Raji (cell line): Measurements from ENCODE around the gene EHD4.

Source experiments
- POLR2A ChIP-seq: IDR thresholded peaks from 2 replicates; pipeline ENCODE4 v1.6.1; 2011; ENCODE audit warnings: low read depth, low read length, control low read depth; ENCODE audit not compliant: insufficient read depth

Gene EHD4

DNA sequence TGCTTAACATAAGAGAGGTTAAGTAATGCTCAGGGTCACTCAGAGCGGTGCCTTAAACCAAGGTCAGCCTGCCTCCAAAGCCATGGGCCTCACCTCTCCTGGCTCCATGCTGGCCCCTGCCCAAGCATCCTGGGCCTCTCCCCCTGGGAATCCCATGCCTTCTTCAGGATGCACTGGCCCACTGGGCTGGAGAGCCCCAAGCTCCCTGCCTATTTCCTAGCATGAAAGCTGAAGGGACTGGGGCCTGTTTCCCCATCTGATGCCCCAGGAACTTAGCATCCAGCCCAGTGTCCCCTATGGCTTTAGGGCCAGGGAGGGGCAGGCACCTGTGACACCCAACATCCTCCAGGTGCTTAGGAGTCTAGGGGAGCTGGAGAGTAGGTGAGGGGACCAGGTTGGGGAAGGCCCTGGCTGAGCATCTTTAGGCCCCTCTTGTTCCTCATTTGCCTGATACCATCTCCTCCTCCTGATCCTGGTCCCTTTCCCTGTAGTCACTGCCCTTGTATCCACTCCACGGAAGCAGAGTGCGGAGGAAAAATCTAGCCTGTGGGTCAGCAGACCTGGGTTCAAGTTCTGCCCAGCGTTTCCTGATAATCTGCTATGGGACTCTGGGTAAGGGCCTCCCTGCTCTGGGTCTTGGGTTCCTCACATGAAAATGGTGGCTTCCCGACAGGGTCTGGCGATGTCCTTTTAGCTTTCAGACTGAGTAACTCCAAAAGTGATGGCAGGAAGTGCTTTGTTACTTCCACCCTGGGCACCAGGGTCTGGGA lies 28.6 kb downstream of the EHD4 start:
- no peak for TF ChIP-seq POLR2A

DNA sequence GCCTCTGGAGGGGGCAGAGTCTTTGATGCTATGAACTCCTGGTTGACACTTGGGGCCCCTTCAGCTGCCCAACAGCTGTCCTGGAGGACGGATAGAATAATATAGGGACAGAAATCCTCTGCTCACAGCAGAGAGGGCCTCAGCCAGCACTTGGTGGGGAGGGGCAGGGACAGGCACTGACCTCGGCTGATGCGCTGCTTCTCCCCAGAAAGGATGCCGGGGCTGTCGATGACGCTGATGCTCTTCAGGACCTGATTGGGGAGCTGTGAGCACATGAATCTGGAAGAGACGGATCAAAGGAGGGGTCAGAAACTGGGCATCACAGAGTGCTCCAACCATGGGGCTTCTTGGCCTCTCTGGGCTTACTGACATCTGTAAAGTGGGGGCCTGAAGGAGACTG lies 29.5 kb downstream of the EHD4 start:
- no peak for TF ChIP-seq POLR2A

GRCh38 chr15:41941644-41942415 lies 30.5 kb downstream of the EHD4 start:
- TF ChIP-seq POLR2A = no peak

- TF ChIP-seq POLR2A = no peak
These were observed 31.9 kb downstream of the EHD4 start for GRCh38 chr15:41940441-41940857.

- no peak for TF ChIP-seq POLR2A
These were observed 32.4 kb downstream of the EHD4 start for GRCh38 chr15:41939986-41940385.

GRCh38 chr15:41937568-41937923 lies 34.8 kb downstream of the EHD4 start:
- TF ChIP-seq POLR2A = no peak

DNA sequence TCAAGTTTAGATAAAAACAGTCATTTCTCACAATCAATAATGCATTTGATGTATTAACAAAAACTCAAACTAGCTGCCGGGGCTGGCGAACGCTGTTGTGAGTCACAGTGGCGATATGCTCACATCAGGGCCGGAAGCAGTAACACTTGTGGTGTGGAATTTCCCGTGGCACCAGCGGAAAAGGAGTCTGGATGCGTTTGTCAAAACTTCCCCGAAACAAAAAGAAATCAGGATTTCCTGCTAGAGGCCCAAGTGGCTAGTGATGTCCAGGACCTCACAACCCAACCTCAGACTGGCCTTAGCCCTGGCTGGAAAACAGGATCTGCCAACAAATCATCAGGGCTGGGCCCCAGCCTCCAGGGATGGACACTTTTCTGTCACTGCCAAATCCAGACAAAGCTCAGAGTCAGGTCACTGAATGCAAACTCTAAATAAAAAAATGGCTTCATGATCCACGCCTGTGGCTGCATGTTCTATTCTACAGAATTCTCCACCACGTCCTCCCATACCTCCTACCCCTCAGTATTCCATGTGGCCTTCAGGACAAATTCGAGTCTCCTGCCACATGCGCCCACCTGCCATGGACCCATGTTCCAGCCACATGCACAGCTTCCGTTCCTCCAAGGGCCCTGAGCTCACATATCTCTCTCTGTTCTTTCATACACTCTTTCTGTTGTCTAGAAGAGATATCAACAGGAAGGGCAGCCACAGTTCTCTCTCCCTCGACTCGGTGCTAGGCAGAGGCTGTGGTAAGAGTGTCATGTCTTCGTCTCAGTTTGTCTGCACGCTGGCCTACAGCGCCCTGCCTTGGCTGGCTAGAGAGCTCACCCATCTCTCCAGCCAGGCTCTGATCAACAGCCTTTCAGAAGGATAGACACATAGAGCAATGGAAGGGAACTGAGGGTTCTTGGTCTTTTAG lies 35.4 kb downstream of the EHD4 start:
- TF ChIP-seq POLR2A = no peak

DNA sequence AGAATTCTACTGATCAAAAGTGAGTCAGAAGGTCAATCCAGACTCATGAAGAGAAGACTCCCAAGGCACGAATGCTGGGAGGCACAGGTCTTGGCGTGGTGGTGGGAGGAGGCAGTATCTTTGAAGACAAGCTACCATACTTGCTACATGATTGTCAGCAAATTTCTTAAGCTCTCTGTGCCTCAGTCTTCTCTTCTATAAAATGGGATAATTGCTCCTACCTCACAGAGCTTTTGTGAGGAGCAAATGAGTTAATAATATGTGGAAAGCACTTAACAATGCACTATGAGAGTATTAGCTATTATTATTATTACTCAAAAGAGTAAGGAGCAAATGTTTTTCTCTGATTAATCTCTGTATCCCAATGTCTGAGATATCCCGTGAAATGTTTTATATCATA lies 36.2 kb downstream of the EHD4 start:
- TF ChIP-seq POLR2A = no peak

- no peak for TF ChIP-seq POLR2A
These were observed 36.8 kb downstream of the EHD4 start for GRCh38 chr15:41935566-41936020.

GRCh38 chr15:41934843-41935242 lies 37.5 kb downstream of the EHD4 start:
- TF ChIP-seq POLR2A = no peak

- TF ChIP-seq POLR2A = no peak
These were observed 38.6 kb downstream of the EHD4 start for GRCh38 chr15:41933771-41934170.

DNA sequence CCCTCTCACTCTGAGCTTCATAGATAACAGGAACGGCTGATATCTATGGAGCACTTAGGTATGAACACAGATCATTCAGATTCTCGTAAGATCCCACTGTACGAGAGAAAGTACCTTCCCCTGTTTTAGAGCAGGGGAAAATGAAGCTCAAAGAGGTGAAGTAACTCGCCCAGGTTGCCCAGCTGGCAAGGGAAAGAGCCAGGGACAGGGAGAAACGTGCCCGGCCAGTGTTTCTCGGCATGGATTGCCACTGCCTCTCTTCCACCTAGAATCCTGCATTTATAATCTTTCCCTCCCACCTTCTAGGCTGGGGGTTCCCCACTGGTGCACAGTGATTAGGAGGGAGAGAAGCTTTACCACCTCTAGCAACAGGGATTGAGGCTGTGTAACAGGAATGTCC lies 39.0 kb downstream of the EHD4 start:
- TF ChIP-seq POLR2A = no peak

GRCh38 chr15:41932511-41933289 lies 39.7 kb downstream of the EHD4 start:
- no peak for TF ChIP-seq POLR2A

GRCh38 chr15:41932101-41932500 lies 40.3 kb downstream of the EHD4 start:
- no peak for TF ChIP-seq POLR2A

DNA sequence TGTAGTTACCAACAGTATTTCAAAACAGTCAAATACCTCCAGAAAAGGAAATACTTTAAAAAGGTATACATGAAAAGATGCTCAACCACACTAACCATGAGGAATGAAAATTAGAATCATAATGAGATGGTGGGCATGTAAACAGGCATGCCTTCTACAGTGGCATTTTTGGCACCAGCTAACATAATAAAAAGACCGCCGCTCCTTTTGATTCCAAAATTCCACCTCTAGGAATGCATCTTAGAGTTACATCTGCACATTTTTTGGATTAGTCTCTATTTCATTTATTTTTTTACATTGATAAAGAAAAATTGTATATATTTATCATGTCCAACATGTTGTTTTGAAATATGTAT lies 41.5 kb downstream of the EHD4 start:
- no peak for TF ChIP-seq POLR2A
